Spleen (tissue), 11 donors: Measurements from ENCODE around the gene PCDHGB7. TPM values are rescaled to one million over a fixed set of nuclear protein-coding genes. Genes with fewer than 3 reads are reported as not detected.
"Not testable (repeated sequence)": the region's sequence is repeated elsewhere in the genome, so short reads cannot be mapped to it uniquely, and the experiment has no call there.

Experiments
- DNase-seq: peaks from one replicate; pipeline ENCODE4 v3.0.0-alpha.2; 2020
- H3K27ac ChIP-seq, 8 donors: fragments of 200-600 bp; sonication (generic) in 7 of 8; 1 replicate in 4 of 8; 2 replicates in 4 of 8; pipeline versions ENCODE4 v1.5.0 to v1.8.0; 2016 to 2021; ENCODE audit warnings: inconsistent platforms in 4 of 8, mild to moderate bottlenecking in 4 of 8, moderate library complexity in 1 of 8
- H3K27me3 ChIP-seq, 7 donors: fragments of 200-600 bp; sonication (generic) in 6 of 7; replicated peaks in 1 of 7; 1 replicate in 4 of 7; 2 replicates in 3 of 7; pipeline versions ENCODE4 v1.5.0 to v1.8.0; 2016 to 2021; ENCODE audit warnings: inconsistent platforms in 3 of 7, mild to moderate bottlenecking in 1 of 7
- H3K36me3 ChIP-seq, 6 donors: fragments of 200-600 bp; sonication (generic) in 5 of 6; 1 replicate in 4 of 6; 2 replicates in 2 of 6; pipeline versions ENCODE4 v1.5.0 to v1.8.0; 2016 to 2021; ENCODE audit warnings: inconsistent platforms in 2 of 6
- H3K4me1 ChIP-seq, 6 donors: fragments of 200-600 bp; sonication (generic) in 5 of 6; 1 replicate in 3 of 6; 2 replicates in 3 of 6; pipeline versions ENCODE4 v1.5.0 to v1.8.0; 2016 to 2021; ENCODE audit warnings: inconsistent platforms in 3 of 6
- H3K4me3 ChIP-seq, 8 donors: fragments of 200-600 bp; sonication (generic) in 7 of 8; 1 replicate in 4 of 8; 2 replicates in 4 of 8; pipeline versions ENCODE4 v1.5.0 to v1.8.0; 2016 to 2021; ENCODE audit warnings: inconsistent platforms in 4 of 8, mild to moderate bottlenecking in 4 of 8, moderate library complexity in 2 of 8
- H3K9me3 ChIP-seq, 8 donors: fragments of 200-600 bp; sonication (generic) in 7 of 8; 1 replicate in 4 of 8; 2 replicates in 4 of 8; pipeline versions ENCODE4 v1.5.0 to v1.8.0; 2016 to 2021; ENCODE audit warnings: inconsistent platforms in 4 of 8
- CTCF ChIP-seq, 11 experiments: fragments of 200-600 bp in 7 of 11; fragments of 450-650 bp in 4 of 11; sonication (generic) in 4 of 11; IDR thresholded peaks in 8 of 11; conservative IDR thresholded peaks in 3 of 11; 1 replicate in 7 of 11; 2 replicates in 4 of 11; pipeline versions ENCODE4 v1.4.0 to v1.8.0; 2016 to 2021; ENCODE audit warnings: antibody characterized with exemption in 11 of 11, inconsistent platforms in 4 of 11, mild to moderate bottlenecking in 1 of 11
- POLR2A ChIP-seq, 3 donors: fragments of 450-650 bp; IDR thresholded peaks; one replicate each; pipeline ENCODE4 v1.5.1; 2017; ENCODE audit warnings: antibody characterized with exemption in 3 of 3, mild to moderate bottlenecking in 1 of 3
- POLR2AphosphoS5 ChIP-seq, 3 donors: sonication (generic); formaldehyde crosslinking; IDR thresholded peaks; one replicate each; pipeline ENCODE4 v1.5.1; 2017; ENCODE audit warnings: antibody characterized with exemption in 3 of 3
- WGBS, 5 donors: extraction: QIAGEN DNeasy Blood & Tissue Kit in 3 of 5; methylation state at CpG; one replicate each; pipeline versions ENCODE4 v1.1.5 to v1.1.7; 2013 to 2018; 5-methylcytosine and 5-hydroxymethylcytosine counted together
- intact Hi-C: fragments of 100-400 bp; cut with DNase I; formaldehyde crosslinking; loops from one replicate; pipeline ENCODE4 v1.15.0; 2023; ENCODE audit warnings: low total_unique reads
- polyA plus RNA-seq, 3 donors: library from polyadenylated mRNA; stranded (reverse); fragments of 200-250 nt; gene quantifications; one replicate each; pipeline ENCODE4 v1.2.1, GENCODE V29; 2013
- total RNA-seq, 7 donors: library from RNA; depleted of rRNA in 3 of 7; stranded (reverse); fragments of >200 nt in 3 of 7; fragmentation: NEBNext Ultra II Directional in 4 of 7; extraction: Animal tissue kit (Norgen Biotek cat#: 25700) in 4 of 7; gene quantifications; one replicate each; pipeline versions ENCODE4 v1.1.0 to v1.2.1, GENCODE V29; 2016 to 2021
- donor health status: healthy with polysubstance abuse.
- donor health status: DM: no; HTN: no; CAD: no; lungs with moderate emphysema.
- donor health status: DM: no; HTN: no; CAD: no.
- donor health status: Bipolar disorder and iron deficiency.
- donor health status: healthy.
- donor health status: DM: no; HTN: no; CAD: no.
- donor health status: DM: yes; HTN: yes; CAD: no.

Gene PCDHGB7
- total and polyA plus RNA-seq, 10 donors: 0.14 to 11.9 (median 6.9) TPM

- TF ChIP-seq CTCF (IDR thresholded peaks at IDR 0.05 in 8 of 11, conservative IDR thresholded peaks at IDR 0.05 in 3 of 11) (peak in 9 of 11 experiments; percentile 3 to 65 (median 44)), POLR2A (IDR thresholded peaks at IDR 0.05) (no peak)
- DNase-seq: no peak
- Histone ChIP-seq H3K4me3 (peak within 1 kb of the TSS; percentile 11 to 60 (median 32)), H3K4me1 (peaks cover 0 to 21% (median 5%) of the 10 kb centered on the region in 6 donors), H3K27me3 (peaks cover 0 to 99% (median 30%) of the 10 kb centered on the region in 7 donors), H3K27ac (no peak within 1 kb of the TSS), H3K9me3 (peaks cover 4 to 98% (median 88%) of the 10 kb centered on the region in 8 donors), H3K36me3 (peaks cover 0 to 6% (median 0%) of the 10 kb centered on the region in 6 donors)
- 12 to 16% (median 14%) methylated on average over 25 to 31 of the region's 31 CpGs for WGBS, 5 donors
- intact Hi-C loops: no loop called here
Measured at GRCh38 chr5:141412854-141413539, 4.5 kb upstream of the PCDHGB7 start, which contains the start of gene PCDHGA10. TSS of gene PCDHGA10 (plus strand) at chr5:141412987. CDS start at chr5:141413176, 189 bp downstream.

GRCh38 chr5:141413540-141414069 lies 3.9 kb upstream of the PCDHGB7 start:
- Histone ChIP-seq H3K36me3 (peaks cover 0 to 6% (median 0%) of the 10 kb centered on the region in 6 donors), H3K27ac (no peak overlapping the region), H3K4me1 (peaks cover 0 to 21% (median 5%) of the 10 kb centered on the region in 6 donors), H3K4me3 (peak overlapping the region; percentile 11 to 60 (median 32)), H3K9me3 (peaks cover 4 to 98% (median 88%) of the 10 kb centered on the region in 8 donors), H3K27me3 (peaks cover 0 to 99% (median 28%) of the 10 kb centered on the region in 7 donors)
- TF ChIP-seq CTCF (IDR thresholded peaks at IDR 0.05 in 8 of 11, conservative IDR thresholded peaks at IDR 0.05 in 3 of 11): no peak
- no peak for TF ChIP-seq POLR2A (IDR thresholded peaks at IDR 0.05)
- TF ChIP-seq POLR2AphosphoS5 (IDR thresholded peaks at IDR 0.05): no peak
- no peak for DNase-seq
- intact Hi-C loops: no loop called here
- 15 to 21% (median 17%) methylated on average over 25 of the region's 25 CpGs for WGBS, 5 donors

- H3K4me3 ChIP-seq: peak overlapping the region in 1 of 8 donors; percentile 37
- DNase-seq, H3K36me3 ChIP-seq, H3K27ac ChIP-seq: not testable (repeated sequence)
- 24 to 39% (median 30%) methylated on average over 9 to 46 of the region's 46 CpGs for WGBS, 5 donors
- peaks cover 3 to 98% (median 88%) of the 10 kb centered on the region in 8 donors for H3K9me3 ChIP-seq
- H3K27me3 ChIP-seq: peaks cover 0 to 99% (median 29%) of the 10 kb centered on the region in 7 donors
- peaks cover 0 to 21% (median 5%) of the 10 kb centered on the region in 6 donors for H3K4me1 ChIP-seq
- intact Hi-C loops: loop anchor here (5.0 kb wide), 1 partner anchor 148 kb away; no protein-coding TSS in a partner anchor
Measured at GRCh38 chr5:141414548-141415274, 2.8 kb upstream of the PCDHGB7 start.

DNA sequence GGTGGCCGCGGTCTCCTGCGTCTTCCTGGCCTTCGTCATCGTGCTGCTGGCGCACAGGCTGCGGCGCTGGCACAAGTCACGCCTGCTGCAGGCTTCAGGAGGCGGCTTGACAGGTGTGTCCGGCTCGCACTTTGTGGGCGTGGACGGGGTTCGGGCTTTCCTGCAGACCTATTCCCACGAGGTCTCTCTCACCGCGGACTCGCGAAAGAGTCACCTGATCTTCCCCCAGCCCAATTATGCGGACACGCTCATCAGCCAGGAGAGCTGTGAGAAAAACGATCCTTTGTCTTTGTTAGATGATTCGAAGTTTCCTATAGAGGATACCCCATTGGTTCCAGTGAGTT lies 2.2 kb upstream of the PCDHGB7 start:
- Histone ChIP-seq H3K27me3 (peaks cover 0 to 99% (median 27%) of the 10 kb centered on the region in 7 donors), H3K4me1 (peaks cover 0 to 21% (median 5%) of the 10 kb centered on the region in 6 donors), H3K4me3 (peak overlapping the region in 1 of 8 donors; percentile 37), H3K9me3 (peaks cover 2 to 98% (median 88%) of the 10 kb centered on the region in 8 donors)
- H3K27ac ChIP-seq, DNase-seq, H3K36me3 ChIP-seq: not testable (repeated sequence)
- 18 to 39% (median 23%) methylated on average over 11 to 24 of the region's 24 CpGs for WGBS, 5 donors
- intact Hi-C loops: loop anchor here (5.0 kb wide), 1 partner anchor 147 kb away; no protein-coding TSS in a partner anchor
